Stimulated activated CD8-positive, alpha-beta memory T cell treated with anti-CD3 and anti-CD28 coated beads, Interleukin-7, amount 100 ng/mL, for 4 hours (primary cell): ENCODE data around the gene PACRGL.
"Not testable (repeated sequence)": the region's sequence is repeated elsewhere in the genome, so short reads cannot be mapped to it uniquely, and the experiment has no call there.

Source experiments
- DNase-seq, 2 donors: peaks; one replicate each; pipeline ENCODE4 v3.0.0-alpha.2; 2020; ENCODE audit warnings: low read depth in 2 of 2

Gene PACRGL

DNA sequence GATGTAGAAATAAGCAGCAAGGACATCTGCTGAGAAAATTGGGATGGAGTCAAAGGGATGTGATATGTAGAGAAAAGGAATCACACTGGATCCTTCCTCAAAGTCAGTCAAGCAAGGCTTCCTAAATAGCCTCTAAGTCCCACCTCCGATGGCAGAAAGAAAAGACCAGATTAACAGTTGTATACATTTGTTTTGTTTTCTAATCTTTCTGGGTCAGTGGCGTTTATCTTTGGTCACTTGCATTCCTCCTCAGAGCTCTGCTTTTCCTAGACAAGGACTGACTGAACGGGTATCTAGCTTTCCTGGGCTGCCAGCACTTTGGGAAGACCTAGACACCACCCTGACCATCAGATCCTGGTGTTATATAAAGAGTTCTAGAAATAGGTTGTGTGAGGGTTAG, 23.2 kb downstream of the PACRGL start:
- no peak for DNase-seq

DNA sequence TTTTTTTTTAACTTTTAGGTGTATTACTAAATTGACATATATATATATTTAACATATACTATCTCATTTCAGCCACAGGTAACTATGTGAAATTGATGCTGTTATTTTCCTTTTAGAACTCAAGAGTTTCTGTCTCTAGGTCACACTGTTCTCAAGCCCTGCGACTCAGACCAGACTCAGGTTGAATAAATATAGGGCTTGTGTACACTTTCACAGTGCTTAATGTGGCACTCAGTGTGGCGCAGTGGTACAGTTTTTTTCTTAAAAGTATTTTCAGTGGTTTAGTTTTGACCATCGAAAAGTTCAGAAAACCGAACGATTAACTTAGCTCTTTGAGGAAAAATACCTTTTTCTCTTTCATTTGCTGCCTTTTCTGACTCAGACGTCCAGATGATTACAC, 24.7 kb downstream of the PACRGL start:
- DNase-seq: no peak

DNA sequence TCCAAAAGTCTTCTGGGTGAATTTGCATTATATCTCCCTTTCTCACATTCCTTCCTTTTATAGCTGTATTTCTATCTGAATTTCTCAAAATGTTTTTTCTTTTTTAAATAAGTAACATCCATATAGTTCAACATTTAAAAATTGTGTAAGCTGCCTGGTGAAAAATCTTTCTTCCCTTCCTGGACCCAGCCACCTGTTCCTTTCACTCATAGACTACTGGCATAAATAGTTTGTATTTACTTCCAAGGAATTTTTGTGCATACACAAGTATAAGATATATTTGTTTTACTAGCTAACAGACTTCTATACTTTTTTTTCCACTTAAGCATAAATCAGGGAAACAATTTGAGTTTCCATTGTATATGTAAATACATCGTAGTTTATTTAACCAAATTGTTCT, 35.7 kb downstream of the PACRGL start:
- DNase-seq: no peak

DNA sequence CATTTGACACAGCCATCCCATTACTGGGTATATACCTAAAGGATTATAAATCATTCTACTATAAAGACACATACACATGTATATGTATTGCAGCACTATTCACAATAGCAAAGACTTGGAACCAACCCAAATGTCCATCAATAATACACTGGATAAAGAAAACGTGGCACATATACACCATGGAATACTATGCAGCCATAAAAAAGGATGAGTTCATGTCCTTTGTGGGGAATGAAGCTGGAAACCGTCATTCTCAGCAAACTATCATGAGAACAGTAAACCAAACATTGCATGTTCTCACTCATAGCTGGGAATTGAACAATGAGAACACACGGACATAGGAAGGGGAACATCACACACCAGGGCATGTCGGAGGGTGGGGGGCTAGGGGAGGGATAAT, 45.7 kb downstream of the PACRGL start:
- not testable (repeated sequence) for DNase-seq

DNA sequence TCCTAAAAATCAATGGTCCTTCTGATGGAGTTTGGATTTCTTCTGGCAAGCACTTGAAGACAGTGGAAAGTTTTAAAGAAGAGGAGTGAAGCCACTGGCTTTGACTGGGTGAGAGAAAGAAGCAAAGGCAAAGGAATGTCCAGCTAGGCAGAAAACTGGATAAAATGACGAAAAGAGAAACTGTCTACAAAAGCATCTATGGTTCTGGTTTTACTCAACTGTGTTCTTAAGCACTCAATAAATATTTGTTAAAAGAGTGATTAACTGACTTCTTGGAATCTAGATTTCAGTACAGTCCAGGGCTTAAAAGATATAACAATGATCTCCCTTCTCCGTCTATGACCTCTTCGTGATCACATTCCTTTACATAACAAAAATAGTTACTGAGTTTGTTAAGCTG, 52.4 kb downstream of the PACRGL start:
- no peak for DNase-seq

DNA sequence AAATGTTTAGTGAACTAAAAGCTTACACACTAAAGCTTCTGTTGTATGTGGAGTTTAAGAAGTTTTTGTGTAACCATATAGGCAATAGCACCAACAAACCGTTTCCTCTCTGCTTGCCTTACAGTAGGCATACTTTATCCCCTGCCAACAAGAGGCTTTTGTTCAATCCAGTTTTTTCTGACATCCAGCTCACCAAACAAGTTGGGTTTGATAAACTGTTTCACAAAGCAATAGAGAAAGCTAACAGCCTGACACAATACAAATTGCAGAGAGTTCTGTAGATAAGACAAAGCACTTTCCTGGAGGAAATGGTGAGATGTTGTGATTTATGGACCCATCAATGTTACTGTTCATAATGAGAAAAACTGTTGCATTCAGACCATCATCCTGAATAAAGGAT, 53.8 kb downstream of the PACRGL start:
- no peak for DNase-seq

DNA sequence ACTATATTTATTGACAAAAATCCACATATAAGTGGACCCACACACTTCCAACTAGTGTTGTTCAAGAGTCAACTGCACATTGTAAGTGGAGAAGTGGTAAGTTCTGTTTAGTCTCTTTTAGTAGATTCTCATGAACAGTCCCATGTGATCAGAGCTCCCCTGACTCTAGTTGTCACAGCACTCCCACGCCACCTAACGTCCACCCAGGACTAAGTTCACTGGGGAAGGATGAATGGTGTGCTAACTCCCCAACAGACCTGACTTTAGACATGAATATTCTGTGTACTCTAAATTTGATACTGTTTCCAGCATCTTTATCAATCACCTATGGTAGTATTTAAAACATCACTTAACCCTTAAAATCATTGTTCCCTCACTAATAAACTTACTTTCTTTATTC, 59.8 kb downstream of the PACRGL start:
- no peak for DNase-seq

DNA sequence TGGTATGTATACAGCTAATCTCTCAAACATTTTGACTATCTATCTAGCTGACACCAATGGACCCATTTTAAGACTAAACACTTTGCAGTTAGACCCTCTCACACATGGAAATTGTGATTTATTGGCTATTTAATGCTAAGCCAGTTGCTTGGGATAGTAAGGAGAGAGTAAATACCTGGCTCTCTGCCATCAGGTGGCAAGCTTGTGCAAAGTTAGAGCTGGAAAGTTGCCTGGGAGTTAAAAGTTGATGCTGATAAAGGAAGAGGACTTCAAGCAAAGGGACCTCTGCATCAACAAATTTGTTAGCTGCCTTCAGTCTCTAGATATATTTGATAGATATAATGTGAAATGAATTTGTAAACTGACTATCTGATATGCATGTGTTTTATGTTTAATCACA, 61.1 kb downstream of the PACRGL start:
- no peak for DNase-seq

DNA sequence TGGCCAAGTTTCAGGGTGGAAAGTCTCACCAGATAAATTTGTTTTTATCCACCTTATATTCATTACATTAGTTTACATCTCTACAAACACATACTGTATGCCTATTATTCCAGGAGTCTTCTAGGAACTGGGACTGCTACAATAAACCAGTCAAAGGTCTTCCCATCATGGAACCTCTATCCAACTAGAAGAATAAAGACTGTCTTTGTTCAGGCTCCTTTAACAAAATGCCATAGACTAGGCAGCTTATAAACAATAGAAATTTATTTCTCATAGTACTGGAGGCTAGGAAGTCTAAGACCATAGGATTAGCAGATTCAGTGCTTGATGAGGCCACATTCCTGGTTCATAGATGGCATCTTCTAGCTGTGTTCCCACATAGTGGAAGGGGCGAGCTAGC, 61.6 kb downstream of the PACRGL start:
- DNase-seq: no peak

DNA sequence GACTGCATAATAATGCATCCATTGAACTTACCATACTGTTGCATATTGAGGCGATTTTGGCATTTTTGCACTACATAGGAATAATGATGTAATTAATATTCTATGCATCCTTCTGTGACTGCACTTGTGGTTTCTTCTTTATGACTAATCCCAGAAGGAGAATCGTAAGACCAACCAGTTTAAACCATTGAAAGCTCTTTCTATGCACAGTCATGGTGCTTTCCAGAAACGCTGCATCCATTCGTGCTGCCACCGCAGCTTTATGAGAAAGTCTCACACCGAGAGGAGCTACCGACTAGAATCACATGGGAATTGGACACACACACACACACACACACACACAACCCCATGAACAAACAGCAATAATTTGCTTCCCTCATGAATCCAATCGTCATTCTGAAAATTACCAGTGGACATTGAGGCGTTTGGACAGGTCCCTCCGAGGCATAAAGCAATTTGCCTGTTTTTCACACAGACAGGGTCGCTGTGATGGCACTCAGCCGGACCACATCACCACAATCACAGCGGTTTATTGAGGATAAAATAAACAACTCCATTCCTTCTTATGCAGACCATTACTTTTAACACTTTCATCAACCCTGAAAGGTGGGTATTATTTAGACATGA, 64.2 kb downstream of the PACRGL start:
- DNase-seq: no peak

DNA sequence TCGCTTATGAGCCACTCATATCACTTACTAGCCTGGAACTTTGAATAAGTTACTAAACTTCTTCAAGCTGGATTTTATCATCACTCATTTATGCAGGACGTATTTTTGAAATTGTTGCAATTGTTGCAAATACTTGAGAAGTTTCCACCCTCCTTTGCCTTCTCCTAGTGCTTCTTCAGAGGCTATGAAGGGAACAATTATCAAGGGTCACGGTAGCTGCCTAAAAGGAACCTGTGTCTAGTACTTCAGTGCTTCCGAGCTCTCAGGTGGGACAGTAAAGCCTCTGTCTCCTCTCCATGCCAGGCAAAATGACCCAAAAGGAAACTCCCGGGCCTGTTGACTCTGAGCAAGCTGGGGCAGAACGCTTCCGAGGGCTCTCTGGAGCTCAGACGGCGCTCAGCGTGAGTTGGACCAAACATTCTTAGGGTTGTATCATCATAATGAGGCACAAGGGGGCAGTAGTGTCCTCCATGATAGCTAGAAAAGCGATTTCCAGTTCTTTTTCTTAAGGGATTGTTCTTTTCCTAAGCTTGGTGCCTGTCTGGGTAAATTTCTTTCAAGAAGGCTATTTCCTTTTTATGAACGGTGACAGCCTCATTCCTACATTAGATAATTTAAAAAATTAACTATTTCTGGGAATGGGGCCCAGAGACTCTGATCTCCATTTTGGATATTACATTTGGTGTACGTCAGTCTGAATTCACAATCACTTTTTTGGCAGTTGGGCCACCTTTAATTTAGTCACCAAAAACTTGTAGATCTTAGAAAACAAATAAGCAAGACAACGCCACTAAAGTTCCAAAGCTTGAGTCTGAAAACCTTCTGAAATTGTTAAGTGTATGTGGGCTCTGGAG, 73.1 kb downstream of the PACRGL start:
- no peak for DNase-seq

DNA sequence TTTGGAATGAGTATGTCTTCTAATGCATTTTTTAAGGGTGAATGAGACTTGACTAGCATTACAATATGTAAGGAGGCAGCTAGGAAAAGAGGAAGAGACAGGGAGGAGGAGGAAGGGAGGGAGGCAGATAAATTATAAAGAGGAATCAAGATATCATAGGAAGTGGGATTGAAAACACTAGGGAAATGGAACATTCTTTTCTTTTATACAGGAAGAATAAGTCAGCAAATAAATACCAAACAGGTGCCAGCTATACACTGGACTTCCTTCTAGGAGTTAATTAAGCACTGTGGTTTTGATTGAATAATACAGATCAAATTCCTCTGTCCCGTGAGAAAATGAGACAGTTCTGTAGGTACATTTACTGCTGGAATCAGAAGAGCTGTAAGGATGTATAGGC, 78.6 kb downstream of the PACRGL start:
- DNase-seq: no peak

DNA sequence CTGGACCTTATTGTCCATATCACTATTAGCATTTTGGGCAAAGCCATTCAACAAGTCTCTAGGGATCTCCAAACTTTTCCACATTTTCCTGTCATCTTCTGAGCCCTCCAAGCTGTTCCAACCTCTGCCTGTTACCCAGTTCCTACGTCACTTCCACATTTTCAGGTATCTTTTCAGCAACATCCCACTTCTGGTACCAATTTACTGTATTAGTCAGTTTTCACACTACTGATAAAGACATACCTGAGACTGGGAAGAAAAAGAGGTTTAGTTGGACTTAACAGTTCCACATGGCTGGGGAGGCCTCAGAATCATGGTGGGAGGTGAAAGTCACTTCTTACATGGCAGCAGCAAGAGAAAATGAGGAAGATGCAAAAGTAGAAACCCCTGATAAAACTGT, 82.9 kb downstream of the PACRGL start:
- DNase-seq: not testable (repeated sequence)

DNA sequence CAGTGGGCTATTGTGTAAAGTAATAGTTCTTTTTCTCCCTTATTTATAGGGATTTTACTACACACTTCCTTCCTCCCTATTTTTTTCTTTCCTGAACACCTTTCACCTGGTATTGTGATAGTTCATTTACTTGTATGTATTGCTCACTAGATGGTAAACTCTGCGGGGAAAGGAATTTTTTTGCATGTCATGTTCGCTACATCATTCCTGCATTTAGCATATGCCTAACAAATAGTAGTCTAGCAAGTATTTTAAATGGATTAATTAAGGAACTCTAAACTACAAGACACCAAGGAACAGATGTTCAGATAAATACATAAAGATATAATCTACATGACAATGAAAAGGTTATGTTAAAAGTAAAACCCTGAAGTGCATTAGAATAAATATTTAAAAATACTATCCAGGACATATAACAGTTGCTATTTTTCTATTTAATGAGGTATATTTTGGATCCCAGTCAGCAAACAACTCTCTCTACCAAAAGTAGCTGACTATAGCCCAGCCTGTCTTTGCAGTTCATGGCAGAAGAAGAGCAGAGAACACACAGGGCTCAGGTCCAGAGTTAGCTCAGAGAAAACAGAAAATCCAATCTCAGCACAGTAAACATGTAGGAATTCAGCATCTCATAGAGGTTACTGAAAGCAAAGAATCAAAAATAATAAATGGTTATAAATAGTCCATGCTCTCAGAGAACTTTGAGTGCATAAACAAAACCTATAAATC, 87.8 kb downstream of the PACRGL start:
- no peak for DNase-seq
